Activated naive CD4-positive, alpha-beta T cell treated with anti-CD3 and anti-CD28 coated beads, Interleukin-2, amount 10 ng/mL, durations not matched to agents 7 days and 5 days (primary cell): ENCODE data around the gene SYS1.

Source experiments
- CTCF ChIA-PET: fragments of 350-600 bp; sonication (Branson Sonifier 250); formaldehyde crosslinking; loops from one replicate; lab custom pipeline; 2021; ENCODE audit warnings: antibody characterized with exemption; lab: Charles Lee
- DNase-seq: peaks from one replicate; pipeline ENCODE4 v3.0.0-alpha.2; 2020
- H3K27ac Mint-ChIP-seq: one replicate; pipeline ENCODE4 v1.8.0; 2021; ENCODE audit warnings: mild to moderate bottlenecking, moderate library complexity, mixed read lengths
- H3K27me3 Mint-ChIP-seq: one replicate; pipeline ENCODE4 v1.8.0; 2021; ENCODE audit warnings: mild to moderate bottlenecking, mixed read lengths
- H3K36me3 Mint-ChIP-seq: one replicate; pipeline ENCODE4 v1.8.0; 2021; ENCODE audit warnings: mixed read lengths
- H3K4me1 Mint-ChIP-seq: one replicate; pipeline ENCODE4 v1.8.0; 2021; ENCODE audit warnings: mixed read lengths
- H3K4me3 Mint-ChIP-seq: one replicate; pipeline ENCODE4 v1.8.0; 2021; ENCODE audit warnings: mild to moderate bottlenecking, moderate library complexity, mixed read lengths
- H3K9me3 Mint-ChIP-seq: one replicate; pipeline ENCODE4 v1.8.0; 2021; ENCODE audit warnings: mixed read lengths

SYS1 gene

GRCh38 chr20:45362804-45363610 lies at the start of gene SYS1:
TSS of gene SYS1 (plus strand) at chr20:45363156. CDS start at chr20:45363532, 376 bp downstream.
- Mint-ChIP-seq H3K27me3 (no peaks in the 10 kb centered on the region), H3K4me1 (peaks cover 54% of the 10 kb centered on the region), H3K27ac (peak within 1 kb of the TSS; percentile 91), H3K9me3 (no peaks in the 10 kb centered on the region), H3K4me3 (peak within 1 kb of the TSS; percentile 91), H3K36me3 (peaks cover 20% of the 10 kb centered on the region)
- DNase-seq: peak; percentile 99
- CTCF ChIA-PET: interaction anchor here (0.6 to 20.1 kb wide), 24 partner anchors 9 to 408 kb away, joined by 3 to 382 read pairs (median 4); partner anchors contain the start of gene PIGT

GRCh38 chr20:45313943-45314342 lies 49.0 kb upstream of the SYS1 start:
- H3K27ac Mint-ChIP-seq: no peak overlapping the region
- H3K9me3 Mint-ChIP-seq: no peaks in the 10 kb centered on the region
- peaks cover 35% of the 10 kb centered on the region for H3K4me1 Mint-ChIP-seq
- H3K27me3 Mint-ChIP-seq: peaks cover 97% of the 10 kb centered on the region
- no peak overlapping the region for H3K4me3 Mint-ChIP-seq
- H3K36me3 Mint-ChIP-seq: no peaks in the 10 kb centered on the region
- CTCF ChIA-PET: interaction anchor here (0.7 to 2.4 kb wide), 4 partner anchors 10 to 24 kb away, joined by 3 to 10 read pairs (median 5); no protein-coding TSS in a partner anchor
- DNase-seq: peak; percentile 11

GRCh38 chr20:45315672-45316071 lies 47.3 kb upstream of the SYS1 start:
- no peak for DNase-seq
- peaks cover 80% of the 10 kb centered on the region for H3K27me3 Mint-ChIP-seq

GRCh38 chr20:45316150-45317080 lies 46.5 kb upstream of the SYS1 start:
- CTCF ChIA-PET: interaction anchor here (0.8 to 5.6 kb wide), 6 partner anchors 14 to 454 kb away, joined by 3 to 40 read pairs (median 10); no protein-coding TSS in a partner anchor
- H3K27ac Mint-ChIP-seq: no peak overlapping the region
- H3K27me3 Mint-ChIP-seq: peaks cover 72% of the 10 kb centered on the region
- peaks cover 46% of the 10 kb centered on the region for H3K4me1 Mint-ChIP-seq
- H3K4me3 Mint-ChIP-seq: no peak overlapping the region
- DNase-seq: peak; percentile 25
- H3K9me3 Mint-ChIP-seq: no peaks in the 10 kb centered on the region
- no peaks in the 10 kb centered on the region for H3K36me3 Mint-ChIP-seq

More at GRCh38 chr20:45315672-45316071, 47.3 kb upstream of the SYS1 start:
- H3K27ac Mint-ChIP-seq: no peak overlapping the region
- CTCF ChIA-PET: interaction anchor here (0.8 to 5.4 kb wide), 4 partner anchors 14 to 450 kb away, joined by 3 to 31 read pairs (median 4); no protein-coding TSS in a partner anchor
- H3K9me3 Mint-ChIP-seq: no peaks in the 10 kb centered on the region
- no peaks in the 10 kb centered on the region for H3K36me3 Mint-ChIP-seq
- no peak overlapping the region for H3K4me3 Mint-ChIP-seq
- H3K4me1 Mint-ChIP-seq: peaks cover 45% of the 10 kb centered on the region

- H3K4me1 Mint-ChIP-seq: peaks cover 44% of the 10 kb centered on the region
- no peak overlapping the region for H3K27ac Mint-ChIP-seq
- peaks cover 58% of the 10 kb centered on the region for H3K27me3 Mint-ChIP-seq
Measured at GRCh38 chr20:45317826-45318225, 45.1 kb upstream of the SYS1 start.

GRCh38 chr20:45318386-45318939 lies 44.5 kb upstream of the SYS1 start:
- H3K9me3 Mint-ChIP-seq: no peaks in the 10 kb centered on the region
- peaks cover 52% of the 10 kb centered on the region for H3K27me3 Mint-ChIP-seq
- H3K27ac Mint-ChIP-seq: peak overlapping the region; percentile 11
- H3K36me3 Mint-ChIP-seq: no peaks in the 10 kb centered on the region
- peaks cover 44% of the 10 kb centered on the region for H3K4me1 Mint-ChIP-seq
- no peak overlapping the region for H3K4me3 Mint-ChIP-seq
- no peak for DNase-seq
- CTCF ChIA-PET: interaction anchor here (1.0 to 5.6 kb wide), 21 partner anchors 14 to 452 kb away, joined by 3 to 60 read pairs (median 8); partner anchors contain the start of genes SDC4 and SYS1

More at GRCh38 chr20:45317826-45318225, 45.1 kb upstream of the SYS1 start:
- DNase-seq: no peak
- Mint-ChIP-seq H3K36me3 (no peaks in the 10 kb centered on the region), H3K4me3 (no peak overlapping the region), H3K9me3 (no peaks in the 10 kb centered on the region)
- CTCF ChIA-PET: interaction anchor here (1.0 to 5.6 kb wide), 15 partner anchors 15 to 453 kb away, joined by 4 to 60 read pairs (median 16); partner anchors contain the start of genes SDC4 and SYS1

GRCh38 chr20:45318948-45319347 lies 44.0 kb upstream of the SYS1 start:
- Mint-ChIP-seq H3K27ac (peak overlapping the region; percentile 81), H3K4me3 (no peak overlapping the region), H3K27me3 (peaks cover 48% of the 10 kb centered on the region), H3K36me3 (no peaks in the 10 kb centered on the region), H3K9me3 (no peaks in the 10 kb centered on the region), H3K4me1 (peaks cover 44% of the 10 kb centered on the region)
- CTCF ChIA-PET: interaction anchor here (0.6 to 5.6 kb wide), 23 partner anchors 14 to 452 kb away, joined by 3 to 60 read pairs (median 6); partner anchors contain the start of genes PIGT, SDC4 and SYS1
- no peak for DNase-seq

- peaks cover 28% of the 10 kb centered on the region for H3K27me3 Mint-ChIP-seq
- DNase-seq: peak; percentile 44
- H3K27ac Mint-ChIP-seq: peak overlapping the region; percentile 83
- no peaks in the 10 kb centered on the region for H3K9me3 Mint-ChIP-seq
- CTCF ChIA-PET: interaction anchor here (1.0 to 5.6 kb wide), 16 partner anchors 9 to 450 kb away, joined by 3 to 60 read pairs (median 4); partner anchors contain the start of gene SYS1
- no peaks in the 10 kb centered on the region for H3K36me3 Mint-ChIP-seq
- no peak overlapping the region for H3K4me3 Mint-ChIP-seq
- peaks cover 41% of the 10 kb centered on the region for H3K4me1 Mint-ChIP-seq
Measured at GRCh38 chr20:45320948-45321595, 41.9 kb upstream of the SYS1 start.

- Mint-ChIP-seq H3K36me3 (no peaks in the 10 kb centered on the region), H3K27ac (no peak overlapping the region), H3K9me3 (no peaks in the 10 kb centered on the region), H3K4me1 (peaks cover 35% of the 10 kb centered on the region), H3K4me3 (no peak overlapping the region), H3K27me3 (peaks cover 9% of the 10 kb centered on the region)
- DNase-seq: no peak
- CTCF ChIA-PET: interaction anchor here (0.7 to 2.4 kb wide), 18 partner anchors 11 to 448 kb away, joined by 3 to 22 read pairs (median 4); partner anchors contain the start of gene SYS1
Measured at GRCh38 chr20:45322952-45323383, 40.0 kb upstream of the SYS1 start.

- Mint-ChIP-seq H3K4me1 (peaks cover 28% of the 10 kb centered on the region), H3K27me3 (peaks cover 2% of the 10 kb centered on the region), H3K9me3 (no peaks in the 10 kb centered on the region), H3K4me3 (no peak overlapping the region), H3K36me3 (no peaks in the 10 kb centered on the region), H3K27ac (no peak overlapping the region)
- DNase-seq: no peak
- CTCF ChIA-PET: interaction anchor here (0.7 to 2.4 kb wide), 14 partner anchors 10 to 447 kb away, joined by 3 to 22 read pairs (median 4); partner anchors contain the start of gene SYS1
Measured at GRCh38 chr20:45323731-45324130, 39.2 kb upstream of the SYS1 start.

GRCh38 chr20:45325371-45325770 lies 37.6 kb upstream of the SYS1 start:
- H3K9me3 Mint-ChIP-seq: no peaks in the 10 kb centered on the region
- CTCF ChIA-PET: interaction anchor here (0.8 to 2.1 kb wide), 3 partner anchors 10 to 130 kb away, joined by 3 to 7 read pairs (median 4); no protein-coding TSS in a partner anchor
- no peak for DNase-seq

GRCh38 chr20:45328451-45328850 lies 34.5 kb upstream of the SYS1 start:
- DNase-seq: no peak
- peaks cover 2% of the 10 kb centered on the region for H3K4me1 Mint-ChIP-seq
- H3K27ac Mint-ChIP-seq: no peak overlapping the region
- H3K4me3 Mint-ChIP-seq: no peak overlapping the region
- no peaks in the 10 kb centered on the region for H3K27me3 Mint-ChIP-seq
- no peaks in the 10 kb centered on the region for H3K36me3 Mint-ChIP-seq
- H3K9me3 Mint-ChIP-seq: no peaks in the 10 kb centered on the region
- CTCF ChIA-PET: interaction anchor here (1.3 kb wide), 1 partner anchor 18 kb away, joined by 3 read pairs; no protein-coding TSS in a partner anchor

More at GRCh38 chr20:45325371-45325770, 37.6 kb upstream of the SYS1 start:
- H3K27me3 Mint-ChIP-seq: no peaks in the 10 kb centered on the region
- no peak overlapping the region for H3K4me3 Mint-ChIP-seq
- no peak overlapping the region for H3K27ac Mint-ChIP-seq
- peaks cover 14% of the 10 kb centered on the region for H3K4me1 Mint-ChIP-seq
- no peaks in the 10 kb centered on the region for H3K36me3 Mint-ChIP-seq
